Measurements from ENCODE around the gene BBLN.
"Not testable (repeated sequence)": the region's sequence is repeated elsewhere in the genome, so short reads cannot be mapped to it uniquely, and the experiment has no call there.

Gene BBLN

GRCh38 chr9:128164307-128164885 lies 4.3 kb downstream of the BBLN start:
- DNase-seq: peak; percentile 26 to 43

GRCh38 chr9:128166169-128166568 lies 6.1 kb downstream of the BBLN start:
- no peak for DNase-seq

GRCh38 chr9:128167209-128167608 lies 7.1 kb downstream of the BBLN start:
- no peak for DNase-seq

- DNase-seq: no peak
Observed at GRCh38 chr9:128168731-128169308, 8.8 kb downstream of the BBLN start.

- DNase-seq: no peak
Observed at GRCh38 chr9:128169492-128169891, 9.4 kb downstream of the BBLN start.

GRCh38 chr9:128169925-128170324 lies 9.9 kb downstream of the BBLN start:
- DNase-seq: no peak

GRCh38 chr9:128174062-128174461 lies 14.0 kb downstream of the BBLN start:
- no peak for DNase-seq

- no peak for DNase-seq
Observed at GRCh38 chr9:128175102-128175563, 15.1 kb downstream of the BBLN start.

- no peak for DNase-seq
Observed at GRCh38 chr9:128175726-128176125, 15.7 kb downstream of the BBLN start.

GRCh38 chr9:128178806-128179431 lies 18.9 kb downstream of the BBLN start:
- DNase-seq: no peak

- no peak for DNase-seq
Observed at GRCh38 chr9:128180001-128180400, 19.9 kb downstream of the BBLN start.

- no peak for DNase-seq
Observed at GRCh38 chr9:128180447-128180846, 20.4 kb downstream of the BBLN start.

- DNase-seq: not testable (repeated sequence)
Observed at GRCh38 chr9:128181480-128181879, 21.4 kb downstream of the BBLN start.

- no peak for DNase-seq
Observed at GRCh38 chr9:128182893-128183588, 23.0 kb downstream of the BBLN start.

GRCh38 chr9:128185979-128186965 lies 26.2 kb downstream of the BBLN start:
- DNase-seq: no peak

GRCh38 chr9:128187361-128187760 lies 27.3 kb downstream of the BBLN start:
- no peak for DNase-seq

- no peak for DNase-seq
Observed at GRCh38 chr9:128188209-128188608, 28.1 kb downstream of the BBLN start.

- no peak for DNase-seq
Observed at GRCh38 chr9:128190013-128190412, 29.9 kb downstream of the BBLN start.

- no peak for DNase-seq
Observed at GRCh38 chr9:128190516-128191405, 30.7 kb downstream of the BBLN start.

- DNase-seq: peak; percentile 65 to 86
Observed at GRCh38 chr9:128191406-128192046, 31.5 kb downstream of the BBLN start, which contains the start of gene CIZ1. TSS of gene CIZ1 (minus strand) at chr9:128191572. CDS start at chr9:128190857, 715 bp downstream.
